ENCODE results near the gene RFX4.

The RFX4 gene

GRCh38 chr12:106804668-106805067 is 221.9 kb downstream of the RFX4 start:
- no peak for DNase-seq (ENCODE audit: low read depth in 2 of 2)
